PC-3 (cell line): Measurements from ENCODE around the gene CIAPIN1. TPM values are rescaled to one million over a fixed set of nuclear protein-coding genes. Genes with fewer than 3 reads are reported as not detected.

ENCODE experiments used
- ATAC-seq: fragments of 200-7000 bp; cut with Tn5 transposase; 2 replicates; pipeline ENCODE4 v1.9.1; 2020; ENCODE audit warnings: mild to moderate bottlenecking, moderate library complexity
- BruUV-seq: library from RNA; stranded (reverse); fragments of 400-500 nt; replicated peaks from 2 replicates; lab custom pipeline; 2021; lab: Mats Ljungman, UMichigan
- CTCF ChIA-PET: fragments of 300-600 bp; sonication (Branson Sonifier 250); formaldehyde crosslinking; loops from one replicate; lab custom pipeline; 2022; ENCODE audit warnings: antibody characterized with exemption; lab: Charles Lee
- POLR2A ChIA-PET: fragments of 300-600 bp; sonication (Branson Sonifier 250); formaldehyde crosslinking; loops from one replicate; lab custom pipeline; 2022; ENCODE audit warnings: antibody characterized with exemption; ENCODE audit not compliant: unreplicated experiment; lab: Charles Lee
- DNase-seq: peaks from one replicate; pipeline ENCODE4 v3.0.0-alpha.2; 2015
- H2AFZ ChIP-seq: fragments of 300-600 bp; sonication (generic); 2 replicates; pipeline ENCODE4 v1.6.0; 2016; ENCODE audit warnings: antibody characterized with exemption, low read length
- H3F3A ChIP-seq: fragments of 300-600 bp; sonication (generic); one replicate; pipeline ENCODE4 v1.6.0; 2017; ENCODE audit warnings: antibody characterized with exemption, low read length, control low read depth, mild to moderate bottlenecking; ENCODE audit not compliant: unreplicated experiment
- H3K27ac ChIP-seq: fragments of 300-600 bp; sonication (generic); 2 replicates; pipeline ENCODE4 v1.5.1; 2016; ENCODE audit warnings: mild to moderate bottlenecking, low read length
- H3K27me3 ChIP-seq: fragments of 300-600 bp; sonication (generic); 2 replicates; pipeline ENCODE4 v1.6.1; 2016; ENCODE audit warnings: low read length, mixed read lengths
- H3K36me3 ChIP-seq: fragments of 300-600 bp; sonication (generic); 2 replicates; pipeline ENCODE4 v1.6.1; 2016; ENCODE audit warnings: low read depth, mixed run types, low read length, mixed read lengths
- H3K4me1 ChIP-seq: fragments of 300-600 bp; sonication (generic); 2 replicates; pipeline ENCODE4 v1.5.1; 2016; ENCODE audit warnings: low read length; ENCODE audit not compliant: insufficient read depth
- H3K4me2 ChIP-seq: fragments of 300-600 bp; sonication (generic); 2 replicates; pipeline ENCODE4 v1.6.0; 2016; ENCODE audit warnings: low read length
- H3K4me3 ChIP-seq: fragments of 300-600 bp; sonication (generic); 2 replicates; pipeline ENCODE4 v1.5.1; 2016; ENCODE audit warnings: mild to moderate bottlenecking, low read length, mixed read lengths
- H3K79me2 ChIP-seq: fragments of 300-600 bp; sonication (generic); 2 replicates; pipeline ENCODE4 v1.6.1; 2017; ENCODE audit warnings: low read length, mixed read lengths
- H3K9ac ChIP-seq: fragments of 300-600 bp; sonication (generic); 2 replicates; pipeline ENCODE4 v1.6.0; 2016; ENCODE audit warnings: mild to moderate bottlenecking, low read length
- H3K9me2 ChIP-seq: fragments of 300-600 bp; sonication (generic); replicated peaks from 2 replicates; pipeline ENCODE4 v1.6.1; 2016; ENCODE audit warnings: mixed run types, low read length, mixed read lengths
- H3K9me3 ChIP-seq: fragments of 300-600 bp; sonication (generic); 2 replicates; pipeline ENCODE4 v1.6.1; 2016; ENCODE audit warnings: low read length, mixed read lengths
- H4K20me1 ChIP-seq: fragments of 300-600 bp; sonication (generic); 2 replicates; pipeline ENCODE4 v1.6.1; 2016; ENCODE audit warnings: low read length, mixed read lengths
- CTCF ChIP-seq: fragments of 300-600 bp; sonication (generic); conservative IDR thresholded peaks from 2 replicates; pipeline ENCODE4 v1.5.1; 2017; ENCODE audit warnings: antibody characterized with exemption, low read depth, mild to moderate bottlenecking, low read length
- EZH2 ChIP-seq: fragments of 300-600 bp; sonication (generic); IDR thresholded peaks from one replicate; pipeline ENCODE4 v1.6.1; 2017; ENCODE audit warnings: antibody characterized with exemption, mild to moderate bottlenecking, low read length; ENCODE audit not compliant: unreplicated experiment
- EZH2phosphoT487 ChIP-seq: fragments of 300-600 bp; sonication (generic); IDR thresholded peaks from 2 replicates; pipeline ENCODE4 v1.6.1; 2018; ENCODE audit warnings: mild to moderate bottlenecking, antibody characterized with exemption, low read length, borderline replicate concordance
- intact Hi-C: fragments of 100-400 bp; cut with micrococcal nuclease; formaldehyde crosslinking; loops from 2 replicates; pipeline ENCODE4 v1.9.0; 2023
- total RNA-seq: library from RNA; depleted of rRNA; stranded (reverse); fragments of >200 nt; gene quantifications from 2 replicates; pipeline ENCODE4 v1.2.3, GENCODE V29; 2014

Gene CIAPIN1
- total RNA-seq, 1 experiment from 2014 or later, result 48.6 TPM

GRCh38 chr16:57474671-57475661 lies 27.8 kb upstream of the CIAPIN1 start:
- H3K27me3 ChIP-seq, result no peaks in the 10 kb centered on the region
- no peaks in the 10 kb centered on the region for H3K9me2 ChIP-seq
- peaks cover 12% of the 10 kb centered on the region; the same call in 1 of the 2 replicates for H3K36me3 ChIP-seq
- H3K4me2 ChIP-seq, result no peak overlapping the region
- TF ChIP-seq EZH2phosphoT487, result no peak
- TF ChIP-seq EZH2, result no peak
- TF ChIP-seq CTCF, result no peak
- no TSS peak for BruUV-seq
- ATAC-seq (no peak), DNase-seq (no peak)
- H3K9me3 ChIP-seq, result no peaks in the 10 kb centered on the region
- no peak overlapping the region for H2AFZ ChIP-seq
- ChIA-PET POLR2A (no interaction called here), CTCF (no interaction called here)
- H3F3A ChIP-seq, result no peaks in the 10 kb centered on the region
- no peak overlapping the region for H3K4me3 ChIP-seq
- H3K27ac ChIP-seq, result no peak overlapping the region
- H4K20me1 ChIP-seq, result no peaks in the 10 kb centered on the region
- H3K4me1 ChIP-seq, result no peaks in the 10 kb centered on the region
- intact Hi-C loops, result no loop called here
- no peaks in the 10 kb centered on the region for H3K79me2 ChIP-seq
- no peak overlapping the region for H3K9ac ChIP-seq

GRCh38 chr16:57473906-57474305 lies 26.7 kb upstream of the CIAPIN1 start:
- no peak overlapping the region for H3K4me2 ChIP-seq
- ChIA-PET POLR2A (no interaction called here), CTCF (no interaction called here)
- H3K4me1 ChIP-seq, result no peaks in the 10 kb centered on the region
- intact Hi-C loops, result no loop called here
- no peak overlapping the region for H2AFZ ChIP-seq
- no peak overlapping the region for H3K4me3 ChIP-seq
- no peaks in the 10 kb centered on the region for H3K79me2 ChIP-seq
- peaks cover 23% of the 10 kb centered on the region; the same call in 1 of the 2 replicates for H3K36me3 ChIP-seq
- DNase-seq (no peak), ATAC-seq (no peak)
- no peaks in the 10 kb centered on the region for H3K9me2 ChIP-seq
- no TSS peak for BruUV-seq
- no peaks in the 10 kb centered on the region for H3K27me3 ChIP-seq
- no peaks in the 10 kb centered on the region for H4K20me1 ChIP-seq
- TF ChIP-seq EZH2phosphoT487 (no peak), EZH2 (no peak), CTCF (no peak)
- no peaks in the 10 kb centered on the region for H3K9me3 ChIP-seq
- no peaks in the 10 kb centered on the region for H3F3A ChIP-seq
- no peak overlapping the region for H3K9ac ChIP-seq
- H3K27ac ChIP-seq, result no peak overlapping the region
